CD4-positive, alpha-beta T cell treated with Interferon gamma for 1 hour (primary cell): ENCODE measurements around the gene TSC2.
A peak's percentile ranks its signal among the peaks of the same experiment; 100 is the strongest.

Experiments used
- DNase-seq: peaks from one replicate; pipeline ENCODE4 v3.0.0-alpha.2; 2020

The TSC2 gene

GRCh38 chr16:2047330-2048115, at the start of gene TSC2, which contains the start of gene NTHL1:
Gene TSC2, plus strand, starts transcription at chr16:2047985. Its CDS starts 631 bp downstream, at chr16:2048616.
Gene NTHL1, minus strand, starts transcription at chr16:2047834. Its CDS starts 11 bp downstream, at chr16:2047823.
- DNase-seq, result peak; percentile 92

DNA sequence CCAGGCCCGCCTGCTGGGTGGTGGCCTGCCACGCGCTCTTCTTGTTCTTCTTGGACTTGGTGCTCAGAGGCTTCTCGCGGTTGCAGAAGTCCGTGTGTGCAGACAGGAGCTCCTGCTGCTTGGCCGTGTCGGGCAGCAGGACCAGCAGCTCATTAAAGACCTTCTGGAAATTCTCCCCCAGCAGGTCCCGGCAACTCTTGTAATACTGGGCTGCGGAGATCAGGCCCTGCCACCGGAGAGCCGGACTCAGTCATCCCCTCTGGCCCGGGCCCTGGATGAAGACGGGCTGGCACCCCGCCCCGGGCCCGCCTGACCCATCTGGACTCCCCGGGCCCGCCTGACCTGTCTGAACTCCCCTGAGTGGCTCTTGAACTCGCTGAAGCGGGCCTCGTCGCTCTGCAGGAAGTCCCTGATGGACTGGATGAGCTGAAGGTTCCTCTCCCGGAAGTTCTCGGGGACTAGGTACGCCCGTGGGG, 49.4 kb upstream of the TSC2 start:
- DNase-seq, result no peak

GRCh38 chr16:1998852-1999801, 48.7 kb upstream of the TSC2 start:
- no peak for DNase-seq

- DNase-seq, result no peak
These were observed 47.8 kb upstream of the TSC2 start for GRCh38 chr16:1999866-2000514.

DNA sequence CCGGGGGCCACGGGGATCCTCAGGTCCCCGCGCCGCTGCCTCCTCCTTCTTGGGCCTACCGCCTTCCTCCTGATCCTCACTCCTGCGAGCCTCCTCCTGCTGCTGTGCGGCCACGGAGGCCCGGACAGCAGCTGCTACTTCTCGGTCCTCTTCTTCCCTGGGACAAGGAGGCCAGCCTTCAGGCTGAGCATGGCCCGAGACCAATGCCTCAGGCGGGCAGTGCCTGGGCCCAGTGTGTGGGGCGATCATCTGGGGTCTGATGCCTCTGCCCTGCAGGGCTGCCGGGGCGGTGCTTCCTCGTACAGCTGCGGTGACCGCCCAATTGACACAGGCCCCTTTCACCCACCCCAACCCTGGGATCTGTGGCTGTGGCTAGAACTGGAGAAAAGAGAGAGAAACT, 46.8 kb upstream of the TSC2 start:
- DNase-seq, result no peak

GRCh38 chr16:2001456-2002355, 46.1 kb upstream of the TSC2 start:
- no peak for DNase-seq

DNA sequence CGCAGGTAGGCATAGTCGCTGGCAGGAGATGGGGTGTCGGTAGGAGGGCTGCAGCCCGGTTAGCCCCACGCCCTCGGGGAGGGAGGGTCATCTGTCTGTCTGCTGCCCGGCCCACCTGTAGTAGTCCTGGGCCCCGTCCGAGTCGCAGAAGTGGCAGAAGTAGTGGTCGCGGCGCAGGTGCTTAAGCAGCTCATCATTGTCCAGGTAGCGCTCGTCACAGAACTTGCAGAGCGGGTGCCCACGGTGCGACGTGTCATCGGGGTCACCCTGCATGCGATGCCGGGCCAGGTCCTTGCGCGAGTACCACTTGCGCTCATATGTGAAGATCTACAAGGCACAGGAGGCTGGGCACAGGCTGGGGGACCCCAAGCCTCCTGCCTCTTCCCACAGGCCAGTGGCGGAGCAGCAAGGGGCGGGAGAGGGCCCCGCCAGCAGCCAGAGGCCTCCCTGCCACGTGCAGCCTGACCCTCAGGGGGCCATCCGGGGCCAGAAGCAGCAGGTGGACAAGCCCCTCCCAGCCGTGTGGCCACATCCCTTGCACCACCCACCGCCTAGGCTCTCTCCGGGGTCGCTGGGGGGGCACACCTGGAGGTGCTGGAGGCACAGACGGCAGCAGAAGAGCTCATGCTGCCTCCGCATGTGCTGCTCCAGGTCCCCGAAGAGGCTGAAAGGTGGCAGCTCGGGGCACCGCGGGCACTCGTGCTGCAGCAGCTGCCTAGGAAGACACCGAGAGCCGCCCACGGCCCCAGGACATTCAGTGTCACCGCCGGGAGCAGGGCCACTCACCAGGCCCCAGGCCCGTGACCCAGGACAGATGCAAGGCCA, 45.2 kb upstream of the TSC2 start:
- DNase-seq, result no peak

- no peak for DNase-seq
These were observed 44.5 kb upstream of the TSC2 start for GRCh38 chr16:2003231-2003826.

GRCh38 chr16:2003827-2004641, 43.8 kb upstream of the TSC2 start:
- peak; percentile 85 for DNase-seq

DNA sequence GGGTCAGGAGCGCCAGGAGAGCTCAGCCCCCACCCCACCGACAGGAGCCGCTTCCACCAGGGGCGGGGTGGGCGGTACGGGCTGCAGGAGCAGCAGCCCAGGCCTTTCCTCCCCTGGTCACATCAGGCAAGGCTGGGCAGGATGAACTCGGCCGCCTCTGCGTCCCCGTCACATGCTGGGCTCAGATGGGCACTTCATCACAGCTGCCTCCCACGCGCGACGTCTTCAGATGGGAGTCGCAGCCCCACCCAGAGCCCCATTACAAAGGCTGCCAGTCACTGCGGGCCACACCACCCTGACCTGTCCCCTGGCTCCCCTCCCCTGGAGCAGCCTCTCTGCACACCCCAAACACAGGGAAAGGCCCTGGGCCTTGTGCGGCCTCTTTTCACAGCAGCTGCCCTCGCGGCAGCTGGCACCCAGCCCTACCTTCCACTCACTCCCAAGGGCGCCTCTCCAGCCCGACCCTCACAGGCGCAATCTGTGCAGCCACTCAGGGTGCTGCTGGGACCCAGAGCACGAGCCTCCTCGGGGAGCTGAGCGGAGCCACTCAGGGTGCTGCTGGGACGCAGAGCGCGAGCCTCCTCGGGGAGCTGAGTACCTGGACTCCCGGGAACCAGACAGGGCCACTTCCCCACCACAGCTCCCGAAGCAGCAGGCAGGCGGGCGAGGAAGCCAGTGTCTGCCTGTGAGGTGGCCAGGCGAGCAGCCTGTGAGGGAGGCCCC, 42.8 kb upstream of the TSC2 start:
- DNase-seq, result no peak

- peak; percentile 28 for DNase-seq
These were observed 42.1 kb upstream of the TSC2 start for GRCh38 chr16:2005646-2006045.

DNA sequence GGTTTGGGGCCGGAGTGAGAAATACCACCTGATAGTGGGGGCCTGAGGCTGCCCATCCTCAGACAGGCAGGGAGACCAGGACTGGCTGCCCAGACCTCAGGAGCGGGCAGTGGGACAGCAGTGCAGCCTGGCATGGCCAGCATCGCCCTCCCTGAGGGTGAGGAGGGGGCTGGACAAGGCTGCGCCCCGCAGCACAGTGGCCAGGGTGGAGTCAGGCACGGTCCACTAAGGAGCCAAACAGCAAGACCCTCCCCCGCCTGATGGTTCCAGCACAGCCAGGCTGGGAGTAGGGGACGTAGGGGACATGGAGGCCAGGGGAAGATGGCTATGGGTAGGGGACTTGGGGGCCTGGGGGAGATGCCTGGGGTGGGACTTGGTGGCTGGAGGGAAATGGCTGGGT, 41.5 kb upstream of the TSC2 start:
- no peak for DNase-seq

- DNase-seq, result no peak
These were observed 40.5 kb upstream of the TSC2 start for GRCh38 chr16:2007081-2007836.

DNA sequence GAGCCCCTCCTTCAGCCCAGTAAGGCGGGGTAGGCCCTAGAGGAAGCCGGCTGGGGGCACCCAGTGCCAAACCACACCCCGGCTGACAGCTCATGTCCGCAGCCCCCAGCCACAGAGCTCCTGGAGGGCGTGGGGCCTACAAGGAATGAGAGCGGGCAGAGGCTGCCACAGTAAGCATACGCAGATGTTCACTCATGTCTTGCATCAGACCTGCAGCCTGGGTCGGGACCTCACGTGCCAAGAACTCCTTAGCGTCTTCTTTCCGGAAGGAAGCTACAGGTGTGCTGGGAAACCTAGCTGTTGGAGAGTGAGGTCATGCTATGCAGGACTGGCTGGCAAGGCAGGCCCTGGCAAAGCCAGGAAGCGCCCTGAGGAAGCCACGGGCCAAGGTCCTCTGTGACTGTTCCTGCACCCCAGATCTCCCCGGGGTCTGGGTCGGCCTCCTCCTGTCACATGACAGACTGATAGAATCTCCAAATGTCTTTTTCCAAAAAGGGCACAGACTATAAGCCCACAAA, 39.7 kb upstream of the TSC2 start:
- no peak for DNase-seq

GRCh38 chr16:2008631-2009163, 39.1 kb upstream of the TSC2 start:
- no peak for DNase-seq

- no peak for DNase-seq
These were observed 38.5 kb upstream of the TSC2 start for GRCh38 chr16:2009164-2009711.

- DNase-seq, result peak; percentile 81
These were observed 37.8 kb upstream of the TSC2 start, which contains the start of gene ZNF598 for GRCh38 chr16:2009791-2010510. Gene ZNF598, minus strand, starts transcription at chr16:2009821.
